GM19328 (cell line): ENCODE results near the gene GSK3A.

Source experiments
- ATAC-seq: cut with Tn5 transposase; IDR thresholded peaks from one replicate; pipeline ENCODE4 v1.9.1; 2021; ENCODE audit warnings: mild to moderate bottlenecking, moderate library complexity; ENCODE audit not compliant: unreplicated experiment

GSK3A gene

DNA sequence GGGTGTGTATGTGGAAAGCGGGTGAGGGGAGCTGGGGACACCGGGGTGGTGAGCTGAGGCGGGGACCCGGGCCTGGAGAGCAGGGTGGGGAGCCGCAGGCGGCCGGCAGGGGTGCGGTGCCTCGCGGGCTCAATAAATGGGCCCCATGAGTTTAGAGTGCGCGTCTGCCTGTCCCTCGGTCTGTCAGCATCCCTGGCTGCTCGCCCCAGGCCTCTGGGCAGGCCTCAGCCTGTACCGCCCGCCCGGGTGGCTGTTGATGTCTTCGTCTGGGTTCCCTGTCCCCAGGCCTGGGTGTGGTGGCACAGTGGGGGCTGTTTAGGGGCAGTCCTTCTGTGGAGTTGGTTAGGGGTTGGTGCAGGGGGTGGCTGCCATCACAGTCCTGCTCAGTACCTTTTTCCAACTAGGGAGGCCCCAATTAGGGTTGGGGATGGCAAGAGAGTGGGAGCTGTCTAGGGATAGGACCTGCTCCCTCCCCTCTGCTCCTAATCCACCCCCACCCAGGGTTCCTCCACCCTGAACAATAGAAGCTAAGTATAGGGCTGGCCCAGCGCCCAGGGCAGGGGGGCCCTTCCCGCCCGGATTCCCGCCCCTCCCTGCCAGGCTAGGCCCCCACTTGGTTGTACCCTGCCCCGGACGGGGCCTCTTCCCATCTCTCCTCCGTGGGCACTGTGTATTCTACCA lies 38.9 kb upstream of the GSK3A start:
- no peak for ATAC-seq

DNA sequence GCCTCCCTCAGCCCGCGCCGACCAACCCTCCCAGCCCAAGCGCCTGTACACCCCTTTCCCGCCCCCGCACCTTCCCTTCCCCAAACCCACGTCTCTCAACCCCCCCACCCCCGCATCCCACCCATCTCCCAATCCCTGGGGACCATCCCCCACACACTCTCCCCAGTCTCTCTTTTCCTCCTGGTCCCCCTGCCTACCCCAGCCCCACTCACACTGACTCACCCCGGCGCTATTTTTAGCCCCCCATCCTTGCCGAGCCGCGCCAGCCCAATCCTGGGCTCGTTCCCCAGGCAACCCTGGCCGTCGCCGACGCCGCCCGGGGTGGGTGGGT lies 38.4 kb upstream of the GSK3A start:
- no peak for ATAC-seq

DNA sequence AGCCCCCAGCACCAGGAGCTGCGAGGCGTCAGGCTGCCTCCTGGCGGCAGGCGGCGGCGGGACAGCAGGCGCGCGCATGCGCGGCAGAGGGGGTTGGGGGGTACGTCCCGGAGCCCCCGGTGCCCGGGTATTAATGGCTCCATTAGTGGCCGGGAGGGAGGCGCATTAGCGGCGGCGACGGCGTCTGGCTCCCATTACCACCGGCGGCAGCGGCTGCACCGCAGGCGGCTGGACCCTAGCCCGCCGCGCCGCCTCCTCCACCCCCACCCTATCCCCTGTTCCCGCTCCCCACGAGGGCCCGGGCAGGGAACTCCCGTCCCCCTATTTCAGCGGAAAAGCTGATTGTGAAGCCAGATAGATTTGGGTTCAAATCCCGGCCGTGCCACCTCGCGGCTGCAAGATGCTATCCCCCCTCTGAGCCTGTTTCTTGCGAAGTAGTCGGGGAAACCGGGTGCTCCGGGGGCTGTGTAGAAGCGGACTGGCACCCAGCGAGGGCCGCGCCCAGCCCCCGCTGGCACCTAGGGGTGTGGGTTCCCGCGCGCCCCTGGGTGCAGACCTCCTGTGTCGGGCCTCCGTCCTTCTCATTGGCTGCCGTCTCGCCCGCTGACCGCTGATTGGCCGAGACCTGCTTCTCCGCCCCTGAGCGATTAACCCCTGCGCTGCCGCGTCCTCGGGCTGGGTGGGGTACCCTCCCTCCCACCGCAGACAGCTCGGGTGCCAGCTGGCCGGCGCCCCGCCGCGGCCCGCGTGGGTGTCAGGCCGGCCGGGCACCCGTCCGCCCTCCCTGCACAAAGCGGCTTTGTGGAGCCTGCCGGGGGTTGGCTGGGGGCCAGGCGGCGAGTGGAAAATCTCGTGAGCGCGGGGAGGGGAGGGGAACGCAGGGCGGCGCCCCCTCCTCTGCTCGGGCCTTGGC lies 37.8 kb upstream of the GSK3A start:
- ATAC-seq = no peak

DNA sequence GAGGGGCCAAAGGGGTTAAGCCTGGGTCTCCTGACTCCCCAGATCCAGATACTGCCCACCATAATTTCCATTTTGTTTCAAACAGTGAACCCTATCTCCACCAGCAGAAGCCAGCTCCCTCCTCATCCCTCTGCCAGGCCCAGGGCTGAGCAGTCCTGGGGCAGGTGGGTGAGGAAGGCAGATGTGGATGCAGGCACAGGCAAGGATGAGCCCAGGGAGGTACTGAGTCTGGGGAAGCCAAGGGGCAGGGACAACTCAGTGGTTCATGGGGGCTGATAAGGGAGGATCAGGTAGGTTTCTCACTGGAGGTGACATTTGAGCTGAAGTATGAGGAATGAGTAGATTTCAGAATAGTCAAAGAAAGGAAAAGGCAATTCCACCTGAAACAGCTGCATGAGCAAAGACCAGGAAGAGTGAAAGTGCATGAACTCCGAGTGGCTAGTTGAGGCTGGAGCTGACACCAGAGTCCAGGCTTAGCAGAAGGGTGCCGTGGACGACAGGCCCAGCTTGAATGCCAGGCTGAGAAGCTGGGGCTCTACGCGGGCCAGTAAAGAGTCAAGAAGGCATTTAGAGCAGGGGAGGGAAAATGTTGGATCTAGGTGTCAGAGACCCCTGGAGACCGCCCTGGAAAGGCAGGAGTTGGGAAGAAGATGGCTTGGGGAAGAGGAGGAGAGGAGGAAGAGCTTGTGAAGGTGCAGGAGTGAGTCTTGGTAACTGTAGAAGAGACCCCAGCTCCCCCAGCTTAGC lies 36.9 kb upstream of the GSK3A start:
- no peak for ATAC-seq

DNA sequence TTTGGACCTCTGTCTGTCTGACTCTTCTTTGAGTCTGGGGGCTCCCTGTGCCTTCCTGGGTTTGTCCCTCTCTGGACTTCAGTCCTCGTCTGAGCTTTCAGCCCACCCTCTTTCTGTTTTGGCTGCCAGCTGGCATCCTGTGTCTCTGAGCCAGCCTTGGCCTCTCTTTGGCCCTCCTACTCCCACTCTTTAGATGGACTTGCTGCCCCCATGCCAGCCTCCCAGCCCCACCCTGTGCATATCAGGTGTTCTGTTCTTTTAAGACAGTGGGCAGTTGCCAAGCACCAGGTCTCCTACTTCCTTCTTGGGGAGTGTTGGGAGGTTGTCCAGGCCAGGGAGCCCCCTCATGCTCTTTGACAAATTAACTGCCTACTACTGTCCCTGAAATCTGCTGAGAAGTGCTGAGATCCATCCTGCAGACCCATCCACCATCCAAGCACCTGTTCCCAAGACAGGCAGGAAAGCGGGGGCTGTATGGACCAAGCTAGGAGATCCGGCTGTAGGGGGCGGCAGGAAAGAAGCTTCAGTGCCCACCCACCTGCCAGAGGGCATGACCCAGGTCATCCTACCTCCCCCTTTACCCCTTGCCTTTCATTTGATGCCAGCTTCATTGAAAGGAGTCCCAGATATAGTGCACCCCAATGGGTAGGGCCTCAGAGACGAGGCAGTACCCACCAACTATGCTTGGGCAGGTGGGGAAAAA lies 36.2 kb upstream of the GSK3A start:
- no peak for ATAC-seq

DNA sequence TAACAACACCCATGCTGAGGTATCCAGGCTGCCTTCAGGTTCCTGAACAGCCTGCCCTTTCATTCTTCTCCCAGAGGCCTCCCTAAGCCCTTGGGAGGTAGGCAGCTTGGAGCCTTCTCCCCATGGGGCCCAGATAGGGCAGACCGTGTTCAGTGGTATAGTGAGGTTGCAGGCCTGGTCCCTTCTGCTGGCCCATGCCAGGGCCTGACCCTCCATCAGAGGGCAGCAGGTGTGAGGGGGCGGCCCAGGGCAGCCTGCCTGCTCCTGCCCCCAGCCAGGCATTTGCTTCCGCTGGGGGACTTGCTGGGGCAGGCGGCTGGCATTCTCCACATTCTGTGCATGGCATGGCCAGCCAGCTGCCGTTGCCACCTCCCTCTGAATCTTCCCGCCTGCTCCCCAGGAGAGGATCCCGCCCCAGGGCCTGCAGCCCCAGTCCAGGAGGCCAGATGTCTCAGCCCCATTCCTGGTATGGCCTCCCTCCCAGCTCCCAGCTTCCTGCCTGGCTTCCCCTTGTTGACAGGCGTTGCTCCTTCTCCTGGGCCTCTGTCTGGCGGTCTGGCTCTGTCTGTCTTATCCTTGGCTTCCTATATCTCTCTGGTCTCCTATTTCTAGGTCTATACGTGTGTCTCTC lies 35.5 kb upstream of the GSK3A start:
- ATAC-seq = no peak

DNA sequence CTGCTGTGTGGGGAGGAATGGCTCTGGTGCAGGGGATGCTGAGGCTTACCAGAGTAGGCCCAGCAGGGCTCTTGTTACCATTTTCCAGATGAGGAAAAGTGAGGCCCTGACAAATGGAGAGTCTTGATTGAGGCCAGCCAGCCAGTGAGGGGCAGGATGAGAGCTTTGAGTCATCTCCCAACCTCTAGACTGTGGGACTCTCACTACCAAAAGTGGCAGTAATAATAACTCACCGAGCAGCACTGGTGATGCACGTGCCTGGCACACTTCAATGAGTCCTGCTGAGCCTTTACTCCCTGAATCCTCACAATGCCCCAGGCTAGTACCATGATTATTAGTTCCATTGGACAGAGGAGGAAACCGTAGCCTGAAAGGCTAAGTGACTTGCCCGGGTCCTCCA lies 34.4 kb upstream of the GSK3A start:
- ATAC-seq = no peak

DNA sequence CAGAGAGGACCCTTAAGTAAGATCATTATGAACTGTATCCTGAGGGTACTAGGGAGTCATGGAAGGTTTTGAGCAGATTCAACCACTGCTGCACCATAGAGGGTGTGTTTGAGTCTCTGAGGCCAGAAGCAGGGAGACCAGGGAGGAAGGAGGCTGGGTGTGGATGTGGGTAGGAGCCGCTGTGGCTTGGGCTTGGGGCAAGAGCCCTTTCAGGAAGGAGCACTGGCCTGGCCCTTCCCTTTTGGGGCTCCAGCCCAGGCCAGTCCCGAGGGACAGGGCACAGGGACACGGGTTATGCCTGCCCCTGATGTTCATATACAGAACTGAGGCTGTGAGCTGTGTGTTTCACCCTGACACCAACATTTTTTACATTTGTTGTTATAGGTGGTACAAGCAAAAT lies 33.9 kb upstream of the GSK3A start:
- ATAC-seq = no peak

DNA sequence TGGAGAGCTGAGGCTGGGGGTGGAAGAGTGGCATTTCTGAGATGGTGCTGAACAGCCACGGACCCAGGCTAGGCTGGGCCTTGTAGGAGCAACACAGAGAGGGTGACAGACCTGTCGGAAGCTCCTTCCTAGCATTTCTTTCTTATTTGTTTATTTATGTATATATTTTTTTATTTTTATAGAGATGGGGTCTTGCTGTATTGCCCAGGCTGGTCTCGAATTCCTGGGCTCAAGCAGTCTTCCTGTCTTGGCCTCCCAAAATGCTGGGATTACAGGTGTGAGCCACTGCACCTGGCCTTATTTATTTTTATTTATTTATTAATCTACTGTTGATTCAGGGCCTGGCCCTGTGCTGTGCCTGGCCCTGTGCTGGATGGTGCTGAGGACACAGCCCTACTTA lies 33.1 kb upstream of the GSK3A start:
- no peak for ATAC-seq

DNA sequence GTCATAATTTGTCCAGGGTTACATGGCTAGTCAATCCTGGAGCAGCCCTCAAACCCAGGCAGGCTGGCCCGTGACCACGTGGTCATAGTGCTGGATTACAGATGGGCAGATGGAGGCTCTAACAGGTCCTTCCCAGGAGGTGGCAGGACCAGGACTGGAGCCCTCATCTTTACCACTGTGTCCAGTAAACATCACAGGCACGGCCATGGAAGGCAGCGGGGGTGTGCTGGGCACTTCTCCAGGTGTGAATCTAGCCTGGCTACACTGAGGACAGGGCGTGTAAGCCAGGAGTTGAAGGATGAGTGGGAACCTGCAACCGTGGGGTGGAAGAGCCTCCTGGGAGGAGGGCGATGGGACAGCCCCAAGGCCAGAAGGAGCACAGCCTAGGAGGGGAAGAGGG lies 32.7 kb upstream of the GSK3A start:
- no peak for ATAC-seq

DNA sequence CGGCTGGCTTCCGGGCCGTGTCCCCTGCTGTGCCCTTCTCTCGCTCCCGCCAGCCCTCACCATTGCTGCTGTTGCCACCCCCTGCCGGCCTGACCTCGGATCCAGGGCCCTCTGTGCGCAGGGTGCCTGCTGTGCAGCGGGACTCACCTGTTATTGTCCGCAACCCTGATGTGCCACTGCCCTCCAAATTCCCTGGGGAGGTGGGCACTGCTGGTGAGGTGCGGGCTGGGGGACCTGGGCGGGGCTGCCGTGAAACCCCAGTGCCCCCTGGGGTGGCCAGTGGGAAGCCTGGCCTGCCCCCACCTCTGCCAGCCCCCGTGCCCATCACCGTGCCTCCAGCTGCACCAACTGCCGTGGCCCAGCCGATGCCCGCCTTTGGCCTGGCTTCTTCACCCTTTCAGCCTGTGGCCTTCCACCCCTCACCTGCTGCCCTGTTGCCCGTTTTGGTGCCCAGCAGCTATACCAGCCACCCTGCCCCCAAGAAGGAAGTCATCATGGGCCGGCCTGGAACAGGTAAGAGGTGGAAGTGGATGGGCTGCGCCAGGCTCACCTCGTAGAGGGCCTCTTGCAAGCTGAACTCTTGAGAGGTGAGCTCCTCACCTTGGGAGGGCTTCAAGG lies 31.8 kb upstream of the GSK3A start:
- ATAC-seq = no peak

DNA sequence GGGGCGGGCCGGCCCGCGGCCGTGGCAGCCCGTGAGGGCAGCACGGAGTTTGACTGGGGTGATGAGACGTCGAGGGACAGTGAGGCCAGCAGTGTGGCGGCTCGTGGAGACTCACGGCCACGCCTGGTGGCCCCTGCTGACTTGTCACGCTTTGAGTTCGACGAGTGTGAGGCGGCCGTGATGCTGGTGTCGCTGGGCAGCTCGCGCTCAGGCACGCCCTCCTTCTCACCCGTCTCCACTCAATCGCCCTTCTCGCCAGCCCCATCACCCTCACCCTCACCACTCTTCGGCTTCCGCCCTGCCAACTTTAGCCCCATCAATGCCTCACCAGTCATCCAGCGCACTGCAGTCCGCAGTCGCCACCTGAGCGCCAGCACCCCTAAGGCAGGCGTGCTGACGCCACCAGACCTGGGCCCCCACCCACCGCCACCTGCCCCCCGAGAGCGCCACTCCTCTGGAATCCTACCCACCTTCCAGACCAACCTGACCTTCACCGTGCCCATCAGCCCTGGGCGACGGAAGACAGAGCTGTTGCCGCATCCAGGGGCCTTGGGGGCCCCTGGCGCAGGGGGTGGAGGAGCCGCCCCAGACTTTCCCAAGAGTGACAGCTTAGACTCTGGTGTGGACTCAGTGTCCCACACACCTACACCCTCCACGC lies 31.1 kb upstream of the GSK3A start:
- no peak for ATAC-seq

DNA sequence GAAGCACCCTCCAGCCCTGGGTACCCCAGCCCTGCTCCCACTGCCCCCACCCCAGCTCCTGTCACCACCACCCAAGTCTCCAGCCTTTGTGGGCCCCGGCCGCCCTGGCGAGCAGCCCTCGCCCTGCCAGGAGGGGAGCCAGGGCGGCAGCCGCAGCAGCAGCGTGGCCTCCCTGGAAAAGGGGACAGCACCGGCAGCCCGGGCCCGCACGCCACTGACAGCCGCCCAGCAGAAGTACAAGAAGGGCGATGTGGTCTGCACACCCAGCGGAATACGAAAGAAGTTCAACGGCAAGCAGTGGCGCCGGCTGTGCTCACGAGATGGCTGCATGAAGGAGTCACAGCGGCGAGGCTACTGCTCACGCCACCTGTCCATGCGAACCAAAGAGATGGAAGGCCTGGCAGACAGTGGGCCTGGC lies 30.6 kb upstream of the GSK3A start:
- ATAC-seq = no peak

DNA sequence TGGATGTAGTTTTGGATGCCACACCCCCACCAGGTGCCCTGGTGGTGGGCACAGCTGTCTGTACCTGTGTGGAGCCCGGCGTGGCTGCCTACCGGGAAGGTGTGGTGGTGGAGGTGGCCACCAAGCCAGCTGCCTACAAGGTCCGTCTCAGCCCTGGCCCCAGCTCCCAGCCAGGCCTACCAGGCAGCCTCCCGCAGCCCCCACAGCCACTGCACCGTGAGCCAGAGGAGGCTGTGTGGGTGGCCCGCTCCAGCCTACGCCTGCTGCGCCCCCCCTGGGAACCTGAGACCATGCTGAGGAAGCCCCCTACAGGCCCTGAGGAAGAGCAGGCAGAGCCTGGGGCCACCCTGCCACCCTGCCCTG lies 30.1 kb upstream of the GSK3A start:
- ATAC-seq = no peak

DNA sequence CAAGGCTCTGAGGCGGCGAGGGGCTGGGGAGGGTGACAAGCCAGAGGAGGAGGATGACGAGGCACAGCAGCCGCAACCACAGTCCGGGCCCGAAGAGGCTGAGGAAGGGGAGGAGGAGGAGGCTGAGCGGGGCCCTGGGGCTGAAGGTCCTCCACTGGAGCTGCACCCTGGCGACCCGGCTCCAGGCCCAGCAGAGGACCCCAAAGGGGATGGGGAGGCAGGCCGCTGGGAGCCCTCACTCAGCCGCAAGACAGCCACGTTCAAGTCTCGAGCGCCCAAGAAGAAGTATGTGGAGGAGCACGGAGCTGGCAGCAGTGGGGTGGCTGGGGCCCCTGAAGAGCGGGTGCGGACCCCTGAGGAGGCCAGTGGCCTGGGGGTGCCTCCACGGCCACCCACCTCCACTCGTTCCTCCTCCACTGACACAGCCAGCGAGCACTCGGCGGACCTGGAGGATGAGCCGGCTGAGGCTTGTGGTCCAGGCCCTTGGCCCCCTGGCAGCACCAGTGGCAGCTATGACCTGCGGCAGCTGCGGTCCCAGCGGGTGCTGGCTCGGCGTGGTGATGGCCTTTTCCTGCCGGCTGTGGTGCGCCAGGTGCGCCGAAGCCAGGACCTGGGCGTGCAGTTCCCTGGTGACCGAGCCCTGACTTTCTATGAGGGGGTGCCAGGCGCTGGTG lies 29.6 kb upstream of the GSK3A start:
- no peak for ATAC-seq

DNA sequence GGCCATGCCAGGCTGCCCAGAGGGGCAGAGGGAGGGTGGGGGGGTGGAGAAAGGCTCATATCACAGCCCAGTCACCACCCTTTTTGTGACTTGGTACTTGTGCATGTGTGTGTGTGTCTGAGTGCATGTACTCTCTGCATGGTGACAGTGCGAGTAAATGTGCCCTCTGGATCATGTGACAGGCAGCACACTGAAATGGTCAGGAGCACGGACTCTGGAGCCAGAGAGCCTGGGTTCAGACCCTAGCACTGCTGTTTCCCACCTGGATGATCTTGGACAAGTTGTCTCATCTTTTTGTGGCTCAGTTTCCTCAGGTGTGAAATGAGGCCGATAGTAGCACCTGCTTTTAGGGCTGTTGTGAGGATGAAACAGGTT lies 28.6 kb upstream of the GSK3A start:
- ATAC-seq = no peak

DNA sequence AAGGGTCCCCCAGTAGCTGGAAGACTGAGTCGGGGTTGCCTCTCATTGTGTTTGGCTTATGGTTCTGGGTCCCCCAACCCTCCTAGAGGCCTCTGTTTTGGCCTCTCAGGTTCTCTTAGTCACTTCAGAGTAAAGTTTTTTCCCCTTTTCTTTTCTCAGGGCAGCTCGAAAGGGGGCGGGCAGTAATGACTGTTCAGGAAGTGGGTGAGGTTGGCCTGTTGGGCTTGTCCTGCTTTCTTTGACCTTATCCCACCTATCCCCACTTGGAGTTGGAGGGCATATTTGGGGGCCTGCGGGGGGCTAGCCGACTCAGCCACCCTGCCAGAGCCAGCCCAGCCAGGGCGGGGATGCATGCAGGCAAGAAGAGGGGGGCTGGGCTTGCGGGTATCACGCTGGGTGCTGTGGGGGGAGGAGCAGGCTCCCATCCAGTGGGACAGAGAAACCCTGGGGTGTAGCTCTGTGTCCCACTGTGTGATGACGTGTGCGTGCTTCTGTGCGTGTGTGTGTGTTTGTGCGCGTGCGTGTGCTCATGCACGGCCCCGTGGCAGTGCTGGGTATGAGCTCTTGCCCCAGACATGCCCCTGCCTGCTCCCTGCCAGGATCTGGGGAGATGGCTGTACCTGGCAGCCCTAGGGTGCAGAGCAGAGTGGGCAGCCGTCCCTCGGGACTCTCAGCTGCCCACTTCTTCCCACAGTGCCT lies 28.1 kb upstream of the GSK3A start:
- no peak for ATAC-seq

DNA sequence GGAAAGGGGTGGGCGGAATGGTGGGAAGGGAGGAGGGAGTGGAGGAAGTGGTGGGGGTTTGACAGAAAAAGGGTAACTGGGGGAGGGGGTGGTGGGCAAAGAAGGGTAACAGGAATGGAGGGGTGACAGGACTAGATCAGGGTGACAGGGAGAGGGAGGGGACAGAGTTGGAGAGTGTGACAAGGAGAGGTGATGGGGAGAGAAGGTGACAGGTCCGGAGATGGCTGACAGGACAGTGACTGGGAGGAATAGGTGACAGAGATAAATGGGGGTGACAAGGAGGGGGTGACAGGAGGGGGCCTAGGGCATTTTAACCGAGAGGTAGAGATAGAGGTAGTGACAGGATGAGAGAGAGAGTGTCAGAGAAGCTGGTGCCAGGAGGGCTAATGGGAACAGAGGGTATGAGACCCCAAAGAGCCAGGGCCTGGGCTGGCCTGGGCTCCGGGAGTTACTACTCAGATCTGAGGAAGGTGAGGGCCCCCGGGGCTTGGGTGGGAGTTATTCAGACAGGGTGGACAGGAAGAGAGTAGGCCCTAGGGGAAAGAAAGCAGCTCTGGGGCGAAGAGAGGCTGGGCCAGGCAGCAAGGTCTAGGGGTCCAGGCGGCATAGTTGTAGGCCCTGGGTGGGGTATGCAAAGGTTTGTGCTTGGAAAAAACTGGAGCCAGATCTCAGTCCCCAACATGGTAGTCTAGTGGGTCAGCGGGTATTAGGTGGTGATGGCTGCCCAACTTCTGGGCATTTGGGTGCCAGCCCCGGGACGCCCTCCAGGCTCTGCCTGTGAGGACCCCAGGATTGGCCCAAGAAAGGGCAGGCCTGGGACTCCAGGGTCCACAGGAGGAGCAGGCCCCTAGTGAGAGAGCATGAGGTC lies 27.3 kb upstream of the GSK3A start:
- no peak for ATAC-seq
